GM10266 (cell line): ENCODE results near the gene MROH2A.
"Not testable (repeated sequence)": the region's sequence is repeated elsewhere in the genome, so short reads cannot be mapped to it uniquely, and the experiment has no call there.

Source experiments
- DNase-seq: peaks from one replicate; pipeline ENCODE4 v3.0.0; 2012; ENCODE audit errors: extremely low spot score
- TF ChIP-seq, protein P1 (sequence below): IDR thresholded peaks from 2 replicates; pipeline ENCODE4 v1.5.1; 2012; ENCODE audit warnings: mild to moderate bottlenecking, low read depth; ENCODE audit not compliant: control insufficient read depth, insufficient read depth; ENCODE audit errors: missing control alignments

The MROH2A gene

DNA sequence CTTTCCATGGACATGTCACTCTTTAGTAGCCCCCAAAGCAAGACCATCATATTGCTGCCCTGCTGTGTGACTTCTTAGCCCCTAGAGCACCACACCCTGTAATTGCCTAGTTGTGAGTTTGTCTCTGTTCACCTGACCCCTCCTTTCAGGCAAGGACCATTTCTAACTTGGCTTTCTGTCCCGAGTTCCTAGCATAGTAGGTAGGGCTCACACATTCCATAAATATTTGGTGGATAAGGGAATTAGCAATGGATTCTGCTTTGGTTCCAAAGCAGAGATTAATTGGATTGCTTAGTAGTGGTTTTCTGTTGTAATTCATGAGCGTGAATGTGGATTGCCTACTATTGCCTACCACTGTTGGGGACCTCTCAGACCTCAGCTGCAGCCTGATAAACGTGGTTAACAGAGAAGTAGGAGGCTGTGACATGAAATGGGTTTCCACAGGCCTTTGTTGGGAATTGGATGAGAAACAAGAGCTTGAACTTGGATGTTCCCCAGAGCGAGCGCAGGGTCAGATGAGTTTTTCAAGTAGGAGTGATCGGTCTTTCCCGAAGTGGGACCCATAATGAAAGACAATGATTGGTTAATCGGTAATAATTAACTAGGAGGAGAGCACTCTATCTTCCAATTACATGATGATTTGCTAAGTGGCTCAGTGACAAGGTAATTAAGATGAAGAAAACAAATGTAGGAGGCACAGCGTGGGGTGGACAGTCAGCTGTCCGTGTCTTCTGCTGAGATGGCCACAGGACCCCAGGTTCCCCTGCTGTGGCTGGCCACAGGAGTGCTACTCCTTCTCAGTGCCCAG lies 31.5 kb upstream of the MROH2A start:
- DNase-seq: no peak
- TF ChIP-seq, protein P1, sequence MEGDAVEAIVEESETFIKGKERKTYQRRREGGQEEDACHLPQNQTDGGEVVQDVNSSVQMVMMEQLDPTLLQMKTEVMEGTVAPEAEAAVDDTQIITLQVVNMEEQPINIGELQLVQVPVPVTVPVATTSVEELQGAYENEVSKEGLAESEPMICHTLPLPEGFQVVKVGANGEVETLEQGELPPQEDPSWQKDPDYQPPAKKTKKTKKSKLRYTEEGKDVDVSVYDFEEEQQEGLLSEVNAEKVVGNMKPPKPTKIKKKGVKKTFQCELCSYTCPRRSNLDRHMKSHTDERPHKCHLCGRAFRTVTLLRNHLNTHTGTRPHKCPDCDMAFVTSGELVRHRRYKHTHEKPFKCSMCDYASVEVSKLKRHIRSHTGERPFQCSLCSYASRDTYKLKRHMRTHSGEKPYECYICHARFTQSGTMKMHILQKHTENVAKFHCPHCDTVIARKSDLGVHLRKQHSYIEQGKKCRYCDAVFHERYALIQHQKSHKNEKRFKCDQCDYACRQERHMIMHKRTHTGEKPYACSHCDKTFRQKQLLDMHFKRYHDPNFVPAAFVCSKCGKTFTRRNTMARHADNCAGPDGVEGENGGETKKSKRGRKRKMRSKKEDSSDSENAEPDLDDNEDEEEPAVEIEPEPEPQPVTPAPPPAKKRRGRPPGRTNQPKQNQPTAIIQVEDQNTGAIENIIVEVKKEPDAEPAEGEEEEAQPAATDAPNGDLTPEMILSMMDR: no peak

DNA sequence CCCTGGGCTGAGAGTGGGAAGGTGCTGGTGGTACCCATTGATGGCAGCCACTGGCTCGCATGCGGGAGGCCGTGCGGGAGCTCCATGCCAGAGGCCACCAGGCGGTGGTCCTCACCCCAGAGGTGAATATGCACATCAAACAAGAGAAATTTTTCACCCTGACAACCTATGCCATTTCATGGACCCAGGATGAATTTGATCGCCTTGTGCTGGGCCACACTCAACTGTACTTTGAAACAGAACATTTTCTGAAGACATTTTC lies 30.9 kb upstream of the MROH2A start:
- no peak for DNase-seq
- TF ChIP-seq, protein P1: no peak

DNA sequence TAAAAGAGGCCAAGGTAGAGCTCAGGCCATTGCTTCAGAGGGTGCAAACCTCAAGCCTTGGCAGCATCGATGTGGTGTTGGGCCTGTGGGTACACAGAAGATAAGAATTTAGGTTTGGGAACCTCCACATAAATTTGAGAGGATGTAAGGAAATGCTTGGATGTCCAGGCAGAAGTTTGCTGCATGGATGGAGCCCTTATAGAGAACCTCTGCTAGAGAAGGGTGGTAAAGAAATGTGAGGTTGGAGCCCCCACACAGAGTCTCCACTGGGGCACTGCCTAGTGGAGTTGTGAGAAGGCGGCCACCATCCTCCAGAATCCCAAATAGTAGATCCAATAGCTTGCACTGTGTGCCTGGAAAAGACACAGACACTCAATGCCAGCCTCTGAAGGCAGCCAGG lies 27.4 kb upstream of the MROH2A start:
- not testable (repeated sequence) for DNase-seq

DNA sequence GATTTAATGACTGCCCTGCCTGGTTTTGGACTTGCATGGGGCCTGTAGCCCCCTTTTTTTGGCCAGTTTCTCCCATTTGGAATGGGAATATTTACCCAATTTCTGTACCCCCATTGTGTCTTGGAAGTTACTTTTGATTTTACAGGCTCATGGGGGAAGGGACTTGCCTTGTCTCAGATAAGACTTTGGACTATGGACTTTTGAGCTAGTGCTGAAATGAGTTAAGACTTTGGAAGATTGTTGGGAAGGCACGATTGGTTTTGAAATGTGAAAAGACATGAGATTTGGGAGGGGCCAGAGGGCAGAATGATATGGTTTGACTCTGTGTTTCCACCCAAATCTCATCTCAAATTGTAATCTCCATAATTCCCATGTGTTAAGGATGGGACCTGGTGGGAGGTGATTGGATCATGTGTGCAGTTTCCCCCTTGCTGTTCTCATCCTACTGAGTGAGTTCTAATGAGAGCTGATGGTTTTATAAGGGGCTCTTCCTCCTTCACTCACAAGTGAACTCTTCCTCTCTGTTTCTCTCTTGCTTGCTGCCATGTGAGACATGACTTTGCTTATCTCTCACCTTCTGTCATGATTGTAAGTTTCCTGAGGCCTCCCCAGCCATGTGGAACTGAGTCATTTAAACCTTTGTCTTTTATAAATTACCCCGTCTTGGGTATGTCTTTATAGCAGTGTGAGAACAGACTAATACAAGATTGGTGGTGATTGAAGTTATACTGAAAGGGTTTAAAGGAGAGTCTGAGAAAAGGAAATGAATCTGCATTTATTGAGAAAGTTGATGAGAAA lies 26.7 kb upstream of the MROH2A start:
- not testable (repeated sequence) for DNase-seq

DNA sequence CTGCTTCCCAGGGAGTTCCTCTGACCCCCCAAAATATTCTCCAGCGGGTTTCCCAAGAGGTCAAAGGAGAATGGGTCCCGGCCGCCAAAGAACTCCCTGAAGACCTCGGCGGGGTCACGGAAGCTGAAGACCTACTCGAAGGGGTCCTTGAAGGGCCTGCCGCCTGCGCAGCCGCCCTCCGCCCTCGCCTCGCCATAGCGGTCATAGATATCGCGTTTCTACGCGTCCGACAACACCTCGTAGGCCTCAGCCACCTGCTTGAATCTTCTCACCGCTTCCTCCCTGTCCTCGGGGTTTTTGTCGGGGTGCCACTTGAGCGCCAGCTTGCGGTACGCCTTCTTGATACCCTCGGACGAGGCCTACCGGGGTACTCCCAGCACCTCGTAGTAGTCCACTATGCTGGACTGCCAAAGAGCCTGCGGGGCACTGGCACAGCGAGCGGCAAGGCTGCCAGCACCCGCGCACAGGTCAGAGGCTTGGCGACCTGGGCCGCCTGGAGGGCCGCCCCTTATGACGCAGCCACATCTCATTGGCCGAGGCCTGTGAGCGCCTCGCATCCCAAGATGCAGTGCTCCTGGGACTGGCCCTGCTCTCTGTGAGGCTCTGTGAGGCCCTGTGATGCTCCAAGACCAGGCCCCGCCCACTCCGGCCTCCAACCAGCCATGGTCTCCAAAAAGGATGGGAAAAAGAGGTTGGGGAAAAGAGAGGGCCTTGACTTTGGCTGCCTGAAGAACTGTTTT lies 23.1 kb upstream of the MROH2A start:
- TF ChIP-seq, protein P1: no peak

DNA sequence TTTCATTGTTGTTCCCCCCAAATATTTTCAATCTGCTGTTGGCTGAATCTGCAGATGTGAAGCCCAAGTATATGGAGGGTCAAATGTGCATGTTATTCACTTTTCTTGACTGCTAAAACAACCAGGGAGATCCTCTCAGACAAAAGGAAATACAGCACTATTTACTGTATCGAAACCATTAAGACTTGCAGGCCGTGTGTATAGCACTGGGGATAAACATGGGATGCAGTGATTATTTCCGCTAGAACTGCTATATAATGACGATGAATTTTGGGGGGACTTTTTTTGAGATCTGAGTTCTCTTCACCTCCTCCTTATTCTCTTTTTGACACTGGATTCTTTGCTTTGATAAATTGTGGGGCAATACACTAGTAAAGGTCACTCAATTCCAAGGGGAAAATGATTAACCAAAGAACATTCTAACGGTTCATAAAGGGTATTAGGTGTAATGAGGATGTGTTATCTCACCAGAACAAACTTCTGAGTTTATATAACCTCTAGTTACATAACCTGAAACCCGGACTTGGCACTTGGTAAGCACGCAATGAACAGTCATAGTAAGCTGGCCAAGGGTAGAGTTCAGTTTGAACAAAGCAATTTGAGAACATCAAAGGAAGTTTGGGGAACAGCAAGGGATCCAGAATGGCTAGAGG lies 21.6 kb upstream of the MROH2A start:
- TF ChIP-seq, protein P1: no peak
- no peak for DNase-seq

More for the DNA sequence above, 23.1 kb upstream of the MROH2A start:
- no peak for DNase-seq

DNA sequence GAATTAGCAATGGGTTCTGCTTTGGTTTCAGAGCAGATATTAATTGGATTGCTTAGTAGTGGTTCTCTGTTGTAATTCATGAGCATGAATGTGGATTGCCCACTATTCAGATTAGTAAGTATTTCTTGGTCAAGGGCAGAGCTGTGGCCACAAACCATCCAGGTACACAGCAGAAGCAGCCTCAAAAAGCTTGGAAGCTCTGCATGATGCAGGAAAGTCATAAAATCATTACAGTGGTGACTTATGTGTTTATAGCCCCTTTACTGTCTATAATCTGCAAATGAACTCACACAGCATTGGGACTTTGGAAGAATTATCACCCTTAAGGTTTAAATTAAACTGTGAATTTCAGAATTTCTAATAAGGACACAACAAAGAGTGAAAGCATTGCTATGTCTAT lies 20.0 kb upstream of the MROH2A start:
- DNase-seq: no peak
- TF ChIP-seq, protein P1: no peak
